Activated CD4-positive, alpha-beta T cell treated with anti-CD3 and anti-CD28 coated beads, Interleukin-2, amount 50 U/mL, for 16 hours (primary cell): ENCODE measurements around the gene LNP1.
"Not testable (repeated sequence)": the region's sequence is repeated elsewhere in the genome, so short reads cannot be mapped to it uniquely, and the experiment has no call there.

Experiments used
- DNase-seq: peaks from one replicate; pipeline ENCODE4 v3.0.0-alpha.2; 2020

Gene LNP1

GRCh38 chr3:100400780-100401673 lies at the start of gene LNP1, which contains the start of gene TOMM70:
Gene LNP1, plus strand, starts transcription at chr3:100401539. Its CDS starts 28,191 bp downstream, at chr3:100429730.
Gene TOMM70, minus strand, starts transcription at chr3:100401089. Its CDS starts 140 bp downstream, at chr3:100400949.
- peak; percentile 97 for DNase-seq

- not testable (repeated sequence) for DNase-seq
Observed at GRCh38 chr3:100351770-100352169, 49.6 kb upstream of the LNP1 start.

GRCh38 chr3:100352296-100353231 lies 48.8 kb upstream of the LNP1 start:
- no peak for DNase-seq

- DNase-seq, result no peak
Observed at GRCh38 chr3:100354850-100355249, 46.5 kb upstream of the LNP1 start.

- no peak for DNase-seq
Observed at GRCh38 chr3:100358413-100358812, 42.9 kb upstream of the LNP1 start.

- no peak for DNase-seq
Observed at GRCh38 chr3:100359035-100359434, 42.3 kb upstream of the LNP1 start.

GRCh38 chr3:100360757-100361496 lies 40.4 kb upstream of the LNP1 start:
- DNase-seq, result no peak

- no peak for DNase-seq
Observed at GRCh38 chr3:100361897-100362296, 39.4 kb upstream of the LNP1 start.

GRCh38 chr3:100364421-100364820 lies 36.9 kb upstream of the LNP1 start:
- no peak for DNase-seq

GRCh38 chr3:100366424-100366823 lies 34.9 kb upstream of the LNP1 start:
- DNase-seq, result no peak

GRCh38 chr3:100368441-100368840 lies 32.9 kb upstream of the LNP1 start:
- DNase-seq, result no peak

GRCh38 chr3:100370756-100371155 lies 30.6 kb upstream of the LNP1 start:
- DNase-seq, result no peak

GRCh38 chr3:100374521-100374920 lies 26.8 kb upstream of the LNP1 start:
- no peak for DNase-seq

GRCh38 chr3:100376301-100376700 lies 25.0 kb upstream of the LNP1 start:
- DNase-seq, result no peak

- no peak for DNase-seq
Observed at GRCh38 chr3:100384733-100385525, 16.4 kb upstream of the LNP1 start.

- DNase-seq, result no peak
Observed at GRCh38 chr3:100386437-100387074, 14.8 kb upstream of the LNP1 start.

GRCh38 chr3:100389025-100389424 lies 12.3 kb upstream of the LNP1 start:
- DNase-seq, result no peak

GRCh38 chr3:100395679-100396431 lies 5.5 kb upstream of the LNP1 start:
- DNase-seq, result peak; percentile 55

- no peak for DNase-seq
Observed at GRCh38 chr3:100396967-100397366, 4.4 kb upstream of the LNP1 start.

GRCh38 chr3:100399341-100400071 lies 1.8 kb upstream of the LNP1 start:
- no peak for DNase-seq
